Psoas muscle (tissue), 8 donors: Measurements from ENCODE around the gene MAP7. TPM values are rescaled to one million over a fixed set of nuclear protein-coding genes. Genes with fewer than 3 reads are reported as not detected.

Experiments
- ATAC-seq, 4 donors: fragments of 200-7000 bp; cut with Tn5 transposase; one replicate each; pipeline ENCODE4 v1.9.1; 2020; ENCODE audit warnings: moderate library complexity in 3 of 4, mild to moderate bottlenecking in 2 of 4
- DNase-seq, 2 donors: peaks; one replicate each; pipeline ENCODE4 v3.0.0-alpha.2; 2020
- H3K27ac ChIP-seq: fragments of 200-600 bp; one replicate; pipeline ENCODE4 v1.8.0; 2022
- H3K27me3 ChIP-seq, 3 donors: fragments of 200-600 bp in 1 of 3; one replicate each; pipeline versions ENCODE4 v1.6.1 to v1.8.0; 2013 to 2022; ENCODE audit warnings: low read length in 2 of 3, mild to moderate bottlenecking in 2 of 3, moderate library complexity in 1 of 3; ENCODE audit not compliant: insufficient read depth in 3 of 3
- H3K36me3 ChIP-seq, 2 donors: fragments of 200-600 bp in 1 of 2; one replicate each; pipeline versions ENCODE4 v1.6.1 to v1.8.0; 2013 to 2022; ENCODE audit warnings: low read depth in 1 of 2, mild to moderate bottlenecking in 1 of 2, moderate library complexity in 1 of 2; ENCODE audit not compliant: insufficient read depth in 1 of 2
- H3K4me1 ChIP-seq: fragments of 200-600 bp; one replicate; pipeline ENCODE4 v1.8.0; 2022
- H3K4me3 ChIP-seq: fragments of 200-600 bp; one replicate; pipeline ENCODE4 v1.8.0; 2022; ENCODE audit warnings: mild to moderate bottlenecking
- H3K9me3 ChIP-seq: fragments of 200-600 bp; one replicate; pipeline ENCODE4 v1.8.0; 2022
- WGBS, 3 donors: extraction: QIAGEN DNeasy Blood & Tissue Kit; methylation state at CpG; one replicate each; pipeline versions ENCODE4 v1.1.6 to v1.1.7; 2013; 5-methylcytosine and 5-hydroxymethylcytosine counted together
- intact Hi-C, 2 donors: fragments of 100-400 bp; cut with DNase I; formaldehyde crosslinking; loops; one replicate each; pipeline versions ENCODE4 v1.11.0 to v1.14.2; 2022
- polyA plus RNA-seq, 3 donors: library from polyadenylated mRNA; stranded (reverse); fragments of 200-250 nt; gene quantifications; one replicate each; pipeline ENCODE4 v1.2.3, GENCODE V29; 2013
- total RNA-seq, 4 donors: library from RNA; stranded (reverse); fragmentation: NEBNext Ultra II Directional in 2 of 4; extraction: Animal tissue kit (Norgen Biotek cat#: 25700) in 2 of 4; gene quantifications; one replicate each; pipeline versions ENCODE4 v1.2.1 to v1.2.4, GENCODE V29; 2021 to 2023
- TF ChIP-seq, protein P1 (sequence below): fragments of 200-600 bp; IDR thresholded peaks from one replicate; pipeline ENCODE4 v1.8.0; 2022; ENCODE audit warnings: antibody characterized with exemption
- donor health status: healthy with polysubstance abuse.
- donor health status: DM: no; HTN: no; CAD: no; lungs with moderate emphysema.
- donor health status: Bipolar disorder and iron deficiency.
- donor health status: healthy.
- donor health status: DM: yes; HTN: yes; CAD: no.
- donor health status: DM: no; HTN: no; CAD: no.
- donor health status: DM: no; HTN: no; CAD: no.
- donor health status: DM: yes; HTN: yes; CAD: no.

Gene MAP7
- total and polyA plus RNA-seq, 7 donors = 0.10 to 0.94 (median 0.32) TPM

DNA sequence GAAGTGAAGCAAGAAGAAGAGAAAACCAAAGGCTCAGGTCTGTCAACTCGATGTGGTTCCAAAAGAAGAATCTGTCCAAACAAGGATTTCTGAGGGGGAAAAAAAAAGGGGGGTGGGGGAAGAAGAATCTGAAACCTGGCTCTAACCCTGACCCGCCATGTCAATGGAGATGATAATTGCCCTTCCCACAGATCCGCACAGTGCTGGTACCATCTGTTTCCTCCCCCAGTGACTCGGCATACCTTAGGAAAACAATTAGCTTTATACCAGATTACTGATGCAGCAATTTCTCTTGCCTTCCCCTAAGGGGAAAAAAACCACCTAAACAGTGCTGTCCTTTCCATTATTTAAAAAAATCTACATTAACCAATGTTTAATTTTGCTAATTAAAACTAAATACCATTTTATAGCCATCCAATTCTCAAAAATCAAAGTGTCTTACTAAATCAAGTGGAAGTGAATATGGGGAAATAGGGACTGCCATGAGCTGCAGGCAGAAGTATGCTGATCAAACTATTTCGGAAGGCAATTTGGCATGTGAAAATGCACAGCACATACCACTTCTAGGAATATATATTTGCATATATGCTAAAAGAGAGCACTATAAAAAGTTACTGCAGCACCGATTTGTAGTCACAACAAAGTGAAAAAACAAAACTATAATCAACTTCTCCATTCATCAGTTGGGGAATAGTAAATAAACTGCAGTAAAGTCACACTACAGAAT is 46.8 kb downstream of the MAP7 start:
- Histone ChIP-seq H3K4me1 (no peaks in the 10 kb centered on the region), H3K27me3 (no peaks in the 10 kb centered on the region), H3K4me3 (no peak overlapping the region), H3K27ac (no peak overlapping the region), H3K9me3 (no peaks in the 10 kb centered on the region), H3K36me3 (no peaks in the 10 kb centered on the region)
- TF ChIP-seq, protein P1, sequence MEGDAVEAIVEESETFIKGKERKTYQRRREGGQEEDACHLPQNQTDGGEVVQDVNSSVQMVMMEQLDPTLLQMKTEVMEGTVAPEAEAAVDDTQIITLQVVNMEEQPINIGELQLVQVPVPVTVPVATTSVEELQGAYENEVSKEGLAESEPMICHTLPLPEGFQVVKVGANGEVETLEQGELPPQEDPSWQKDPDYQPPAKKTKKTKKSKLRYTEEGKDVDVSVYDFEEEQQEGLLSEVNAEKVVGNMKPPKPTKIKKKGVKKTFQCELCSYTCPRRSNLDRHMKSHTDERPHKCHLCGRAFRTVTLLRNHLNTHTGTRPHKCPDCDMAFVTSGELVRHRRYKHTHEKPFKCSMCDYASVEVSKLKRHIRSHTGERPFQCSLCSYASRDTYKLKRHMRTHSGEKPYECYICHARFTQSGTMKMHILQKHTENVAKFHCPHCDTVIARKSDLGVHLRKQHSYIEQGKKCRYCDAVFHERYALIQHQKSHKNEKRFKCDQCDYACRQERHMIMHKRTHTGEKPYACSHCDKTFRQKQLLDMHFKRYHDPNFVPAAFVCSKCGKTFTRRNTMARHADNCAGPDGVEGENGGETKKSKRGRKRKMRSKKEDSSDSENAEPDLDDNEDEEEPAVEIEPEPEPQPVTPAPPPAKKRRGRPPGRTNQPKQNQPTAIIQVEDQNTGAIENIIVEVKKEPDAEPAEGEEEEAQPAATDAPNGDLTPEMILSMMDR = no peak
- WGBS, 3 donors = 38 to 41% (median 40%) methylated on average over 6 of the region's 6 CpGs
- intact Hi-C loops = no loop called here
- DNase-seq (no peak), ATAC-seq (no peak)

DNA sequence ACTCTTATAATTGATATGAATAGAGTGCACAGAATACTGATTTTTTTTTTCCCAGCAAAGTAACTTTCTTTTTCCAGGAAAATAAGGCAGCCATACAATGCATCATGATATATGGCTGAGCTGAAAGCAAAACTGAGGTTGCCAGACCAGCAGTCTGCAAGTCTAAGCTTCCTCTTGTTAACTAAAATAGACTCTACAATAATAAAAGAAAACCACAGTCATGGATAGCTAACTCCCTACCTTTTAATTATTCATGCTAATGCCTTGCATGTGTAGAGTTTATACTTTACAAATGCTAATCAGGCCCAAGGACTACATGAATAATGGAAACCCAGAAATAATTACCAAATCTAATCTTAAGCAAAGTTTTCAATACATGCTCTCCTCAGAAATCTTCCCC is 47.4 kb downstream of the MAP7 start:
- no peak for ATAC-seq
- no peaks in the 10 kb centered on the region for H3K4me1 ChIP-seq
- intact Hi-C loops = no loop called here

DNA sequence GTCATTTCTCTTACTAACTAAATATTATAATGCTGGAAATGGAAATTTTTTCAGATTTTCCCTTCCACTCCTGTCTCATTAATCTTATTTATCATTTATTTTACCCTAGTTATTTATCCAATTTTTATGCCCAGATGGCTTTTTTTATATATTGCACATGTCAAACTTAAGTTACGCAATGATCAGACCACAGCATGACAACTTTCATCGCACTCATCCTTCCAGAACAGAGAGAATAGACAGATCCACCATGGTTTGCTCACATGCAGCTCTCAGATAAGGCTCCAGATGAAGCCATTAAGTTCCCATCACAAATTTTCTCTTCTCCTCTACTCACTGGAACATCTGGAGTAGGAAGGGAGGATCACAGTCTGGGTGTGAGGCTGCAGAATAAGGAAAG is 48.7 kb downstream of the MAP7 start:
- H3K4me1 ChIP-seq = no peaks in the 10 kb centered on the region
- H3K36me3 ChIP-seq = no peaks in the 10 kb centered on the region
- intact Hi-C loops = no loop called here
- no peak overlapping the region for H3K4me3 ChIP-seq
- no peak for DNase-seq
- no peaks in the 10 kb centered on the region for H3K27me3 ChIP-seq
- TF ChIP-seq, protein P1 = no peak
- WGBS, 3 donors = 88 to 94% (median 93%) methylated on average over 2 of the region's 2 CpGs
- H3K27ac ChIP-seq = no peak overlapping the region
- no peaks in the 10 kb centered on the region for H3K9me3 ChIP-seq
- no peak for ATAC-seq

More for the DNA sequence above, 47.4 kb downstream of the MAP7 start:
- Histone ChIP-seq H3K27me3 (no peaks in the 10 kb centered on the region), H3K9me3 (no peaks in the 10 kb centered on the region), H3K27ac (no peak overlapping the region), H3K36me3 (no peaks in the 10 kb centered on the region), H3K4me3 (no peak overlapping the region)
- TF ChIP-seq, protein P1 = no peak
- DNase-seq = no peak

DNA sequence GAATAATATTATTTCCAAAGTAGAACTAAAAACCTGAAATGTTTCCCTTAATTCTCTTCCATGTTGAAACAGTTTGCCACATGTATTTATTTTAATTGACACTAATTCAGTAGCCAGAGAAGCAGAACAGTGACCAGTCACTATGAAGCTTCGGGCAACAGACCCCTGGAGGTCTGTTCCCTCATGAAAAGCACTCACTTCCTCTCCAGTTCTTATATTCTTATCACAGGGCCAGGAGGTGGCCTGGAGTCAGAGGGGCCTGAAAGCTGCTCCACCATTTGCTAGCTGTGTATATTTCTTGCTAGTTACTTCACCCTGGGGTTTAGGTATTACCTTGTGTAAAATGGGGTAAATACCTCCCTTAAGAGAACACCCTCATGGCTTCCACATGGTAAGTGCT is 49.1 kb downstream of the MAP7 start:
- TF ChIP-seq, protein P1 = no peak
- ATAC-seq (no peak), DNase-seq (no peak)
- Histone ChIP-seq H3K36me3 (no peaks in the 10 kb centered on the region), H3K27me3 (peaks cover 0 to under 1% (median 0%) of the 10 kb centered on the region in 3 donors), H3K9me3 (no peaks in the 10 kb centered on the region), H3K4me3 (no peak overlapping the region), H3K27ac (no peak overlapping the region), H3K4me1 (no peaks in the 10 kb centered on the region)
- intact Hi-C loops = no loop called here
- 54 to 66% (median 59%) methylated on average over 1 of the region's 1 CpG for WGBS, 3 donors

DNA sequence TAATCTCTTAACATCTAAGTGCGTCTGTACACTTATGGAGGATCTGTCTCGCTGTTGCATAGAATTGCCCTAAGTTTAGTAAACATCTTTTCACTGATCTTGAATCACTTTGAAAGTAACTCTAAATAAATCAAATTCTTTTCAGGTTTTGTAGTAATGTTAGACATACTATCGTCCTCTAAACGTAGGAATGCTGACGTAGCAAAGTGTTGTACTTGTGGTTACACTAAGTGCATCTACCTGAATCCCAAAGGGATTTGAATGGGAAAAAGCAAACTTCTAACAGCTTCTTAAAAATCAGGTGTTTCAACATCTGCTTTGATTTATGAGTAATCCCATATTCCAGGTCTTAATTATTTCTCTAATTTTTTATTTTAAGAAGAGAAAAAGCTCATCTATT is 49.8 kb downstream of the MAP7 start:
- ATAC-seq (no peak), DNase-seq (no peak)
- peaks cover 0 to 2% (median 0%) of the 10 kb centered on the region in 3 donors for H3K27me3 ChIP-seq
- H3K36me3 ChIP-seq = no peaks in the 10 kb centered on the region
- H3K4me3 ChIP-seq = no peak overlapping the region
- no peaks in the 10 kb centered on the region for H3K4me1 ChIP-seq
- H3K27ac ChIP-seq = no peak overlapping the region
- H3K9me3 ChIP-seq = no peaks in the 10 kb centered on the region
- intact Hi-C loops = no loop called here
- TF ChIP-seq, protein P1 = no peak
- 76 to 78% (median 77%) methylated on average over 5 of the region's 5 CpGs for WGBS, 3 donors
